Common myeloid progenitor, CD34-positive (primary cell): ENCODE measurements around the gene MRPL47.

Source experiments
- CTCF ChIA-PET: fragments of 350-600 bp; sonication (Branson Sonifier 250); formaldehyde crosslinking; loops from one replicate; lab custom pipeline; 2021; ENCODE audit warnings: antibody characterized with exemption; lab: Charles Lee
- POLR2A ChIA-PET: fragments of 350-600 bp; sonication (Branson Sonifier 250); formaldehyde crosslinking; loops from one replicate; lab custom pipeline; 2021; ENCODE audit warnings: antibody characterized with exemption; lab: Charles Lee
- DNase-seq, 3 donors: peaks; one replicate each; pipeline versions ENCODE4 v3.0.0 to v3.0.0-alpha.2; 2013
- H3K27ac ChIP-seq, 2 experiments: 1 replicate in 1 of 2; 2 replicates in 1 of 2; pipeline ENCODE4 v1.7.0; 2013; ENCODE audit warnings: inconsistent platforms in 2 of 2, low read length in 2 of 2, mild to moderate bottlenecking in 2 of 2, low read depth in 1 of 2, moderate library complexity in 1 of 2; ENCODE audit not compliant: severe bottlenecking in 2 of 2, insufficient read depth in 1 of 2, poor library complexity in 1 of 2
- H3K27me3 ChIP-seq, 5 experiments: replicated peaks in 2 of 5; 1 replicate in 3 of 5; 2 replicates in 2 of 5; pipeline versions ENCODE4 v1.6.1 to v1.7.0; 2013; ENCODE audit warnings: low read length in 4 of 5, mild to moderate bottlenecking in 2 of 5, moderate library complexity in 2 of 5, inconsistent platforms in 1 of 5; ENCODE audit not compliant: insufficient read depth in 5 of 5, control insufficient read depth in 4 of 5
- H3K36me3 ChIP-seq, 4 experiments: 1 replicate in 2 of 4; 2 replicates in 2 of 4; pipeline versions ENCODE4 v1.6.1 to v1.7.0; 2013; ENCODE audit warnings: low read length in 3 of 4, control low read depth in 1 of 4, mild to moderate bottlenecking in 1 of 4; ENCODE audit not compliant: control insufficient read depth in 4 of 4, insufficient read depth in 4 of 4
- H3K4me1 ChIP-seq, 4 experiments: 1 replicate in 3 of 4; 2 replicates in 1 of 4; pipeline versions ENCODE4 v1.6.1 to v1.7.1; 2013; ENCODE audit warnings: low read length in 3 of 4, mild to moderate bottlenecking in 3 of 4, control low read depth in 1 of 4, inconsistent platforms in 1 of 4, moderate library complexity in 1 of 4; ENCODE audit not compliant: control insufficient read depth in 4 of 4, insufficient read depth in 4 of 4; ENCODE audit errors: control extremely low read depth in 1 of 4
- H3K4me3 ChIP-seq, 7 experiments: 1 replicate in 4 of 7; 2 replicates in 3 of 7; pipeline versions ENCODE4 v1.5.1 to v1.7.0; 2013; ENCODE audit warnings: mild to moderate bottlenecking in 7 of 7, low read length in 6 of 7, moderate library complexity in 6 of 7, inconsistent platforms in 2 of 7, low read depth in 2 of 7, control low read depth in 1 of 7; ENCODE audit not compliant: insufficient read depth in 4 of 7, control insufficient read depth in 1 of 7; ENCODE audit errors: extremely low read depth in 1 of 7
- H3K9me3 ChIP-seq, 5 experiments: 1 replicate in 4 of 5; 2 replicates in 1 of 5; pipeline versions ENCODE4 v1.6.1 to v1.7.1; 2013; ENCODE audit warnings: low read length in 4 of 5, mild to moderate bottlenecking in 2 of 5, inconsistent platforms in 1 of 5, low read depth in 1 of 5, moderate library complexity in 1 of 5; ENCODE audit not compliant: control insufficient read depth in 4 of 5, insufficient read depth in 2 of 5; ENCODE audit errors: control extremely low read depth in 1 of 5
- WGBS: methylation state at CpG from one replicate; pipeline ENCODE4 v1.1.5; 2013; ENCODE audit not compliant: insufficient coverage; 5-methylcytosine and 5-hydroxymethylcytosine counted together

The MRPL47 gene

DNA sequence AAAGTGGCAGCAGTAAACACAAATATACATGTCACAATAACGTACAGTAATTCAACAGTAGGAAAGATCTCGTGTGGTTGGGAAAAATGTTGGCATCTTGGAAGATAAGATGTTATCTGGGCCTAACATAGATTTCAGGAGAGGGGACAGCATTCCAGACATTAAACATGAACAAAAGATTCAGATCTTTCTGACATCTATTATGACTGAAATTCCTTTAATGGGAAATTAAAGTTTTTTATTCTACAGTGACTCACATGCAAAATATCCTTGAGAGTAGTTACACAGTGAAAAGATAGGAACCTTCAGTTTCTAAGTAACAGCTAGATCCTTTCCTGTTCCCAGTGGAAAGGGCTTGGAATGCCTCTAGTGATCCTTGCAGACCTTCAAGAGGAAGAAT lies 9.4 kb upstream of the MRPL47 start:
- Histone ChIP-seq H3K4me1 (peaks cover 0 to 15% (median 11%) of the 10 kb centered on the region in 4 experiments), H3K27me3 (no peaks in the 10 kb centered on the region), H3K36me3 (peaks cover 6 to 22% (median 15%) of the 10 kb centered on the region in 4 experiments), H3K27ac (no peak overlapping the region), H3K9me3 (peaks cover 0 to 3% (median 0%) of the 10 kb centered on the region in 5 experiments), H3K4me3 (no peak overlapping the region)
- ChIA-PET CTCF (no interaction called here), POLR2A (interaction anchor here (0.7 kb wide), 1 partner anchor 349 kb away, joined by 4 read pairs; no protein-coding TSS in a partner anchor)
- DNase-seq, result no peak
- WGBS, result no CpG with 5 or more reads among the region's 2 CpGs

DNA sequence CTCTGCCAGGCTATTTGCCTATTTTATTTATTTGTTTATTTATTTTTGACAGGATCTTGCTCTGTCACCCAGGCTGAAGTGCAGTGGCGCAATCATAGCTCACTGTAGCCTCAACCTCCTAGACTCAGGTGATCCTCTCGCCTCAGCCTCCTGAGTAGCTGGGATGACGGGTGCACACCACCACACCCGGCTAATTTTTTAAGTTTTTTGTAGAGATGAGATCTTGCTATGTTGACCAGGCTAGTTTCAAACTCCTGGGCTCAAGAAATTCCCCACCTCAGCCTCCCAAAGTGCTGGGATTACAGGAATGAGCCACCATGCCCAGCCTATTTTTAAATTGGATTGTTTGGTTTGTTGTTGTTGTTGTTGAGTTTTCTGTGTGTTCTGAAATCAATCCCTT lies 5.6 kb upstream of the MRPL47 start:
- ChIA-PET POLR2A (no interaction called here), CTCF (no interaction called here)
- no peak for DNase-seq
- H3K27ac ChIP-seq, result no peak overlapping the region
- WGBS, result 100% methylated on average over 1 of the region's 4 CpGs
- no peaks in the 10 kb centered on the region for H3K9me3 ChIP-seq
- H3K4me1 ChIP-seq, result peaks cover 0 to 31% (median 22%) of the 10 kb centered on the region in 4 experiments
- no peaks in the 10 kb centered on the region for H3K27me3 ChIP-seq
- peaks cover 2 to 10% (median 4%) of the 10 kb centered on the region in 4 experiments for H3K36me3 ChIP-seq
- H3K4me3 ChIP-seq, result no peak overlapping the region

DNA sequence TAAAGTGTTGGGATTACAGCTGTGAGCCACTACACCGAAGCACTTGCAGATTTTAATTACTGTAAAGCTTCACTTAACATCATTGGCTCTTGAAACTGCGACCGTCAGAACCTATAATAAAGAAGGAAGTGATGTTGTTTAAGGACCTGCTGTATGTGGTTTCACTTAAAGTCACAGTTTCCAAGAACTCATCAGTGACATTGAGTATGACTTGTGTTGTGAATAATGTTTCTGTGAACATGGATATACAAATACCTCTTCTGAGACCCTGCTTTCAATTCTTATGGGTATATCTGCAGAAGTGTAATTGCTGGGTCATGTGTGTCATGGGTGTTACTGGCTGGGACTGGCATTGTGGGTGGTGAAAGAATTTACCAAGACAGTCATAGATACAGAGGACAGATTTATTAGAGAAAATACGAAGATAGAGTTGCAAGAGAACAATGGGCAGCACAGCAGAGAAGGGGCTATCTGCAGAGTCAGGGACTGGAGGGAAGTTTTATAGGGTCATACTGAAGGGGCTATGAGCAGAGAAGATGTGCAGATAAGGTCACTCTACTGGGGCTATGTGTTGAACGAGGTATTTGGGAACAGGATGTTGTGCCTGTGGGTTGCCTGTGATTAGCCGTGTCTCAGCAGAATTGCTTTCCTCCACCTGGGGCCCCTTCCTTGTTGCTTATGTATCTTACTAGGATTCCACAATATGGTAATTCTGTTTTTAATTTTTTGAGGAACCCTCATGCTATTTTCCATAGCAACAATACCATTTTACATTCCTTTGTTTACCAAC lies 4.7 kb upstream of the MRPL47 start:
- POLR2A ChIA-PET, result no interaction called here
- Histone ChIP-seq H3K4me1 (peaks cover 0 to 31% (median 23%) of the 10 kb centered on the region in 4 experiments), H3K4me3 (peak overlapping the region in 4 of 7 experiments; percentile 5 to 55 (median 38)), H3K9me3 (no peaks in the 10 kb centered on the region), H3K27ac (peak overlapping the region in 1 of 2 experiments; percentile 31), H3K27me3 (no peaks in the 10 kb centered on the region), H3K36me3 (peaks cover 2 to 10% (median 4%) of the 10 kb centered on the region in 4 experiments)
- whole genome bisulfite sequencing, result 53% methylated on average over 3 of the region's 6 CpGs
- DNase-seq, result peak in 2 of 3 donors; percentile 63 to 75
- CTCF ChIA-PET, result no interaction called here

DNA sequence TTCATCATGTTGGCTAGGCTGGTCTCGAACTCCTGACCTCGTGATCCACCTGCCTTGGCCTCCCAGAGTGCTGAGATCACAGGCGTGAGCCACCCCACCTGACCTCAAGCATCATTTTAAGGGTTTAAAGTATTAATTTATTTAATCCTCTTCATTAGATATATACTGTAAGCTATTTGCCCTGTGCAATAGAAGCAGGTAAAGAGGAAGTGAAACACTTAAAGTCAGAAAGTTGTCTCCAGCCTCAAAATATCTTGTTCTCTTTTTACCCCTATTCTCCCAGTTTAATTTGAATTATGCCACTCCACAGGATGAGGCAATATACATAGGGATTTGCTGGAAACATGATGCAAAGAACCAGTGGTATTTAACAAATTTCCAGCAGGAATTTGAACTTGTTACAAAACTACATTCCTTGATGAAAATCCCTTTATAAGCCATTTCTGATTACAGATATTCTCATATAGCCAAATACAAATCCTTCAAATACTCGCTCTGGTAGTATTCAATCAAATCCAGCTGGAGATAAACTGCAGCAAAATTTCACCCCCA lies 2.2 kb upstream of the MRPL47 start:
- no peak for DNase-seq
- Histone ChIP-seq H3K9me3 (no peaks in the 10 kb centered on the region), H3K27me3 (no peaks in the 10 kb centered on the region), H3K4me1 (peaks cover 0 to 33% (median 26%) of the 10 kb centered on the region in 4 experiments), H3K4me3 (no peak overlapping the region), H3K36me3 (peaks cover 0 to 12% (median 5%) of the 10 kb centered on the region in 4 experiments), H3K27ac (no peak overlapping the region)
- ChIA-PET CTCF (interaction anchor here (0.6 kb wide), 1 partner anchor 1223 kb away, joined by 3 read pairs; no protein-coding TSS in a partner anchor), POLR2A (no interaction called here)
- 100% methylated on average over 1 of the region's 4 CpGs for WGBS

DNA sequence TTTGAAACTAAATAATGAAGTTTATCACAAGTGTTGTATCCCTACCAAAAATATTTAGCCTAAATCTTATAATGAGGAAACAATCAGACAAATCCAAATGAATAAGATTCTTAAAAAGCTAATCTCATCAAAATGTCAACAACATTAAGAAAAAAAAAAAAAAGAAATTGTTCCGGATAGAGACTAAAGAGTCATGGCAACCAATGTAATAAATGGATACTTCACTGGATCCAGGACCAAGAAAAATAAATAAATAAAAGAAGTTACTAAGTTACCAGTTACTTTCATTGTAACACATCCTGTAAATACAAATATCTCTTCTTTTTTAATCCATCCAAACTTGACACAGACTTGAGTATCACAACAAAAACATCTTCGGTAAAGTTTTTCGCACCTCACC lies 607 bp downstream of the MRPL47 start:
- peaks cover 0 to 27% (median 18%) of the 10 kb centered on the region in 4 experiments for H3K4me1 ChIP-seq
- CTCF ChIA-PET, result interaction anchor here (1.4 to 1.8 kb wide), 2 partner anchors 10 to 43 kb away, joined by 5 to 7 read pairs; no protein-coding TSS in a partner anchor
- peak overlapping the region; percentile 84 to 100 (median 98) for H3K4me3 ChIP-seq
- DNase-seq, result no peak
- no CpG with 5 or more reads among the region's 3 CpGs for WGBS
- peak overlapping the region; percentile 97 to 99 for H3K27ac ChIP-seq
- no peaks in the 10 kb centered on the region for H3K9me3 ChIP-seq
- POLR2A ChIA-PET, result interaction anchor here (1.3 to 1.5 kb wide), 2 partner anchors 49 to 153 kb away, joined by 3 to 4 read pairs; partner anchors contain the start of genes GNB4 and USP13
- no peaks in the 10 kb centered on the region for H3K27me3 ChIP-seq
- peaks cover 5 to 31% (median 20%) of the 10 kb centered on the region in 4 experiments for H3K36me3 ChIP-seq

DNA sequence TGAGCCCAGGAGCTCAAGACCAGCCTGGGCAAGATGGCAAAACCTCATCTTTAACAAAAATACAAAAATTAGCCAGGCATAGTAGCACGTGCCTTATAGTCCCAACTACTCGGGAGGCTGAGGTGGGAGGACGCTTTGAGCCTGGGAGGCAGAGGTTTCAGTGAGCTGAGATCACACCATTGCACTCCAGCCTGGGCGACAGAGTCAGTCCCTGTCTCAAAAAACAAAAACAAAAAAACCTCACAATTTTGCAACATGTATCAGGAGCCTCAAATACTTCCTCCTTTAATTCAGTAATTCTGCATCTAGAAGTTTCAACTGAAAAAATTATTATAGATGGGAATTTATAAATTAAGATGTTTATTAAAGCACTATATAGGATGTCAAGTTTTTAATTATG lies 1.1 kb downstream of the MRPL47 start:
- peak overlapping the region in 5 of 7 experiments; percentile 84 to 100 (median 98) for H3K4me3 ChIP-seq
- peaks cover 0 to 22% (median 16%) of the 10 kb centered on the region in 4 experiments for H3K4me1 ChIP-seq
- ChIA-PET POLR2A (interaction anchor here (1.5 kb wide), 1 partner anchor 49 kb away, joined by 4 read pairs; the partner anchor contains the start of gene USP13), CTCF (interaction anchor here (1.4 to 1.8 kb wide), 2 partner anchors 9 to 43 kb away, joined by 5 to 7 read pairs; no protein-coding TSS in a partner anchor)
- H3K27me3 ChIP-seq, result no peaks in the 10 kb centered on the region
- peak overlapping the region; percentile 97 to 99 for H3K27ac ChIP-seq
- peaks cover 7 to 36% (median 22%) of the 10 kb centered on the region in 4 experiments for H3K36me3 ChIP-seq
- H3K9me3 ChIP-seq, result no peaks in the 10 kb centered on the region
- WGBS, result 92% methylated on average over 2 of the region's 4 CpGs
- DNase-seq, result no peak
